ENCODE results near the gene SORCS2.

SORCS2 gene

GRCh38 chr4:7610022-7610670, 417.8 kb downstream of the SORCS2 start:
- Histone ChIP-seq H3K4me3 (ENCODE audit: low read depth, low read length, poor library complexity, severe bottlenecking) (no peak overlapping the region), H2AFZ (ENCODE audit: low read length) (no peak overlapping the region), H3K9ac (ENCODE audit: low read length) (no peak overlapping the region), H3K27me3 (ENCODE audit: insufficient read depth, low read length) (no peaks in the 10 kb centered on the region), H3K4me1 (ENCODE audit: insufficient read depth, low read length, severe bottlenecking) (no peaks in the 10 kb centered on the region), H3K79me2 (ENCODE audit: insufficient read depth, low read length) (no peaks in the 10 kb centered on the region), H3K27ac (ENCODE audit: low read depth, low read length, poor library complexity, severe bottlenecking) (no peak overlapping the region), H3K36me3 (ENCODE audit: insufficient read depth, low read length) (no peaks in the 10 kb centered on the region), H3F3A (ENCODE audit: insufficient read depth, low read length) (no peaks in the 10 kb centered on the region), H3K9me3 (ENCODE audit: low read length) (no peaks in the 10 kb centered on the region), H4K20me1 (ENCODE audit: insufficient read depth, low read length) (no peaks in the 10 kb centered on the region), H3K9me2 (ENCODE audit: low read depth, low read length) (no peaks in the 10 kb centered on the region), H3K4me2 (ENCODE audit: low read length) (no peak overlapping the region)
- TF ChIP-seq CTCF (IDR thresholded peaks at IDR 0.05; ENCODE audit: low read length) (no peak), EZH2 (IDR thresholded peaks at IDR 0.05; ENCODE audit: borderline replicate concordance, low read length) (no peak)

GRCh38 chr4:7610841-7611240, 418.5 kb downstream of the SORCS2 start:
- H3K27me3 ChIP-seq (ENCODE audit: insufficient read depth, low read length), result no peaks in the 10 kb centered on the region
- H3K79me2 ChIP-seq (ENCODE audit: insufficient read depth, low read length), result no peaks in the 10 kb centered on the region
- H4K20me1 ChIP-seq (ENCODE audit: insufficient read depth, low read length), result no peaks in the 10 kb centered on the region
- H3K9ac ChIP-seq (ENCODE audit: low read length), result no peak overlapping the region
- H3K27ac ChIP-seq (ENCODE audit: low read depth, low read length, poor library complexity, severe bottlenecking), result no peak overlapping the region
- no peaks in the 10 kb centered on the region for H3K36me3 ChIP-seq (ENCODE audit: insufficient read depth, low read length)
- no peak overlapping the region for H3K4me3 ChIP-seq (ENCODE audit: low read depth, low read length, poor library complexity, severe bottlenecking)
- H3F3A ChIP-seq (ENCODE audit: insufficient read depth, low read length), result no peaks in the 10 kb centered on the region
- no peak overlapping the region for H3K4me2 ChIP-seq (ENCODE audit: low read length)
- no peak overlapping the region for H2AFZ ChIP-seq (ENCODE audit: low read length)
- no peak for TF ChIP-seq EZH2 (IDR thresholded peaks at IDR 0.05; ENCODE audit: borderline replicate concordance, low read length)
- TF ChIP-seq CTCF (IDR thresholded peaks at IDR 0.05; ENCODE audit: low read length), result no peak
- no peaks in the 10 kb centered on the region for H3K9me3 ChIP-seq (ENCODE audit: low read length)
- H3K9me2 ChIP-seq (ENCODE audit: low read depth, low read length), result no peaks in the 10 kb centered on the region
- no peaks in the 10 kb centered on the region for H3K4me1 ChIP-seq (ENCODE audit: insufficient read depth, low read length, severe bottlenecking)

GRCh38 chr4:7612311-7612897, 420.1 kb downstream of the SORCS2 start:
- TF ChIP-seq CTCF (IDR thresholded peaks at IDR 0.05; ENCODE audit: low read length), result no peak
- TF ChIP-seq EZH2 (IDR thresholded peaks at IDR 0.05; ENCODE audit: borderline replicate concordance, low read length), result no peak
- Histone ChIP-seq H3K36me3 (ENCODE audit: insufficient read depth, low read length) (no peaks in the 10 kb centered on the region), H4K20me1 (ENCODE audit: insufficient read depth, low read length) (no peaks in the 10 kb centered on the region), H3F3A (ENCODE audit: insufficient read depth, low read length) (no peaks in the 10 kb centered on the region), H3K79me2 (ENCODE audit: insufficient read depth, low read length) (no peaks in the 10 kb centered on the region), H2AFZ (ENCODE audit: low read length) (no peak overlapping the region), H3K4me2 (ENCODE audit: low read length) (no peak overlapping the region), H3K9ac (ENCODE audit: low read length) (no peak overlapping the region), H3K27ac (ENCODE audit: low read depth, low read length, poor library complexity, severe bottlenecking) (no peak overlapping the region), H3K27me3 (ENCODE audit: insufficient read depth, low read length) (no peaks in the 10 kb centered on the region), H3K9me3 (ENCODE audit: low read length) (no peaks in the 10 kb centered on the region), H3K4me3 (ENCODE audit: low read depth, low read length, poor library complexity, severe bottlenecking) (no peak overlapping the region), H3K4me1 (ENCODE audit: insufficient read depth, low read length, severe bottlenecking) (no peaks in the 10 kb centered on the region), H3K9me2 (ENCODE audit: low read depth, low read length) (no peaks in the 10 kb centered on the region)

All from OCI-LY1 (cell line).